Keratinocyte (primary cell): Measurements from ENCODE around the gene SMARCA2. TPM values are rescaled to one million over a fixed set of nuclear protein-coding genes. Genes with fewer than 3 reads are reported as not detected.

Source experiments
- DNase-seq: peaks from one replicate; pipeline ENCODE4 v3.0.0-alpha.2; 2011; ENCODE audit warnings: low read depth, missing footprints, low spot score
- FAIRE-seq: peaks from 2 replicates; lab custom pipeline; 2011; peaks lifted over from hg19 to GRCh38; lab: Jason Lieb, UNC
- H2AFZ ChIP-seq: 2 replicates; pipeline ENCODE4 v1.6.0; 2012; ENCODE audit warnings: low read length, control low read depth, inconsistent platforms; ENCODE audit not compliant: control insufficient read depth
- H3K27ac ChIP-seq: 2 replicates; pipeline ENCODE4 v1.5.1; 2011; ENCODE audit warnings: low read length; ENCODE audit not compliant: control insufficient read depth, insufficient read depth
- H3K27me3 ChIP-seq: 3 replicates; pipeline ENCODE4 v1.6.0; 2011; ENCODE audit warnings: low read length; ENCODE audit not compliant: control insufficient read depth, insufficient read depth; ENCODE audit errors: extremely low read depth
- H3K36me3 ChIP-seq, 2 experiments: 2 replicates in 1 of 2; 3 replicates in 1 of 2; pipeline ENCODE4 v1.5.1; 2011; ENCODE audit warnings: low read length in 2 of 2, mild to moderate bottlenecking in 1 of 2; ENCODE audit not compliant: control insufficient read depth in 2 of 2, insufficient read depth in 2 of 2; ENCODE audit errors: extremely low read depth in 1 of 2
- H3K4me1 ChIP-seq: 3 replicates; pipeline ENCODE4 v1.5.1; 2011; ENCODE audit warnings: low read length; ENCODE audit not compliant: control insufficient read depth, insufficient read depth; ENCODE audit errors: extremely low read depth
- H3K4me2 ChIP-seq: 3 replicates; pipeline ENCODE4 v1.6.0; 2011; ENCODE audit warnings: low read depth, low read length; ENCODE audit not compliant: control insufficient read depth, insufficient read depth; ENCODE audit errors: extremely low read depth
- H3K4me3 ChIP-seq, 3 experiments: fragments of 200-600 bp in 1 of 3; sonication (generic) in 1 of 3; 2 replicates in 2 of 3; 3 replicates in 1 of 3; pipeline ENCODE4 v1.5.1; 2011 to 2016; ENCODE audit warnings: low read length in 3 of 3, mild to moderate bottlenecking in 3 of 3, control low read depth in 2 of 3, inconsistent platforms in 1 of 3, low read depth in 1 of 3, mixed read lengths in 1 of 3, mixed run types in 1 of 3, moderate library complexity in 1 of 3; ENCODE audit not compliant: control insufficient read depth in 2 of 3, insufficient read depth in 2 of 3; ENCODE audit errors: extremely low read depth in 1 of 3
- H3K79me2 ChIP-seq: 2 replicates; pipeline ENCODE4 v1.6.0; 2012; ENCODE audit warnings: low read length; ENCODE audit not compliant: control insufficient read depth, insufficient read depth
- H3K9ac ChIP-seq: 3 replicates; pipeline ENCODE4 v1.6.0; 2011; ENCODE audit warnings: low read length; ENCODE audit not compliant: control insufficient read depth, insufficient read depth; ENCODE audit errors: extremely low read depth
- H3K9me1 ChIP-seq: 3 replicates; pipeline ENCODE4 v1.6.0; 2011; ENCODE audit warnings: low read length; ENCODE audit not compliant: control insufficient read depth, insufficient read depth; ENCODE audit errors: extremely low read depth
- H3K9me3 ChIP-seq: 2 replicates; pipeline ENCODE4 v1.5.1; 2012; ENCODE audit warnings: low read depth, low read length; ENCODE audit not compliant: control insufficient read depth
- H4K20me1 ChIP-seq: 3 replicates; pipeline ENCODE4 v1.6.0; 2011; ENCODE audit warnings: low read length; ENCODE audit not compliant: control insufficient read depth, insufficient read depth; ENCODE audit errors: extremely low read depth
- EZH2 ChIP-seq: IDR thresholded peaks from one replicate; pipeline ENCODE4 v1.6.1; 2012; ENCODE audit warnings: inconsistent platforms, mild to moderate bottlenecking, low read length, moderate library complexity
- dilution Hi-C: fragments of 300-500 bp; cut with MboI; formaldehyde crosslinking; loops from one replicate; pipeline ENCODE4 v1.7.0; 2020; ENCODE audit warnings: low sequenced_read_pairs; ENCODE audit not compliant: extremely low pct_ligation_motif_present
- polyA plus RNA-seq, 5 experiments: library from polyadenylated mRNA; depleted of rRNA in 3 of 5; stranded (reverse) in 3 of 5; stranded (forward) in 1 of 5; unstranded in 1 of 5; fragments of >200 nt; gene quantifications; 1 replicate in 1 of 5; 2 replicates in 3 of 5; 3 replicates in 1 of 5; pipeline versions ENCODE4 v1.2.1 to v1.2.3, GENCODE V29; 2011 to 2012; ENCODE audit warnings: missing spikeins in 2 of 5, low read depth in 1 of 5, low replicate concordance in 1 of 5
- TF ChIP-seq, protein P1 (sequence below), 3 experiments: IDR thresholded peaks in 1 of 3; conservative IDR thresholded peaks in 1 of 3; optimal IDR thresholded peaks in 1 of 3; 2 replicates in 2 of 3; 3 replicates in 1 of 3; pipeline versions ENCODE3 to v1.5.1; 2011; ENCODE audit warnings: low read length in 3 of 3, mild to moderate bottlenecking in 3 of 3, moderate library complexity in 2 of 3, control low read depth in 1 of 3, inconsistent platforms in 1 of 3; ENCODE audit not compliant: insufficient read depth in 2 of 3; ENCODE audit errors: extremely low read depth in 1 of 3

SMARCA2 gene
- polyA plus RNA-seq, 1 donor (not counting 4 experiments of a cell fraction or from before 2014, with no cell fraction given): 39.0 TPM

DNA sequence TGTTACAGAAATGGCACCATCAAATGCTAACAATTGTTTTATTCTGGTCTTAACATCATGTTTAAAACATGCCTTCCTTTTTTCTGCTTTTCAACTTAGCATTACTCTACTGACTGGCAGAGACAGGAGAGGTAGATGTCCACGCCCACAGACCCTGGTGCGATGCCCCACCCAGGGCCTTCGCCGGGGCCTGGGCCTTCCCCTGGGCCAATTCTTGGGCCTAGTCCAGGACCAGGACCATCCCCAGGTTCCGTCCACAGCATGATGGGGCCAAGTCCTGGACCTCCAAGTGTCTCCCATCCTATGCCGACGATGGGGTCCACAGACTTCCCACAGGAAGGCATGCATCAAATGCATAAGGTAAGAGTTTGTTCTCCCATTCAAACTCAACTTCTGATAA is 13.7 kb downstream of the SMARCA2 start:
- H3K9ac ChIP-seq: no peak overlapping the region
- H4K20me1 ChIP-seq: no peaks in the 10 kb centered on the region
- H3K4me3 ChIP-seq: no peak overlapping the region
- no peaks in the 10 kb centered on the region for H3K27me3 ChIP-seq
- dilution Hi-C loops: no loop called here
- peaks cover 22% of the 10 kb centered on the region for H3K79me2 ChIP-seq
- H3K9me3 ChIP-seq: no peaks in the 10 kb centered on the region
- no peak overlapping the region for H3K27ac ChIP-seq
- no peak for DNase-seq
- no peak overlapping the region for H2AFZ ChIP-seq
- peaks cover 0 to 4% of the 10 kb centered on the region in 2 experiments for H3K36me3 ChIP-seq
- H3K4me1 ChIP-seq: no peaks in the 10 kb centered on the region
- no peak for FAIRE-seq
- no peak overlapping the region for H3K4me2 ChIP-seq
- TF ChIP-seq EZH2: no peak
- TF ChIP-seq, protein P1, sequence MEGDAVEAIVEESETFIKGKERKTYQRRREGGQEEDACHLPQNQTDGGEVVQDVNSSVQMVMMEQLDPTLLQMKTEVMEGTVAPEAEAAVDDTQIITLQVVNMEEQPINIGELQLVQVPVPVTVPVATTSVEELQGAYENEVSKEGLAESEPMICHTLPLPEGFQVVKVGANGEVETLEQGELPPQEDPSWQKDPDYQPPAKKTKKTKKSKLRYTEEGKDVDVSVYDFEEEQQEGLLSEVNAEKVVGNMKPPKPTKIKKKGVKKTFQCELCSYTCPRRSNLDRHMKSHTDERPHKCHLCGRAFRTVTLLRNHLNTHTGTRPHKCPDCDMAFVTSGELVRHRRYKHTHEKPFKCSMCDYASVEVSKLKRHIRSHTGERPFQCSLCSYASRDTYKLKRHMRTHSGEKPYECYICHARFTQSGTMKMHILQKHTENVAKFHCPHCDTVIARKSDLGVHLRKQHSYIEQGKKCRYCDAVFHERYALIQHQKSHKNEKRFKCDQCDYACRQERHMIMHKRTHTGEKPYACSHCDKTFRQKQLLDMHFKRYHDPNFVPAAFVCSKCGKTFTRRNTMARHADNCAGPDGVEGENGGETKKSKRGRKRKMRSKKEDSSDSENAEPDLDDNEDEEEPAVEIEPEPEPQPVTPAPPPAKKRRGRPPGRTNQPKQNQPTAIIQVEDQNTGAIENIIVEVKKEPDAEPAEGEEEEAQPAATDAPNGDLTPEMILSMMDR (optimal IDR thresholded peaks at IDR 0.05 in 1 of 3, IDR thresholded peaks at IDR 0.05 in 1 of 3, conservative IDR thresholded peaks at IDR 0.05 in 1 of 3; ENCODE audit: extremely low read depth in 1 of 3, insufficient read depth in 2 of 3, low read length in 3 of 3): no peak
- no peaks in the 10 kb centered on the region for H3K9me1 ChIP-seq

DNA sequence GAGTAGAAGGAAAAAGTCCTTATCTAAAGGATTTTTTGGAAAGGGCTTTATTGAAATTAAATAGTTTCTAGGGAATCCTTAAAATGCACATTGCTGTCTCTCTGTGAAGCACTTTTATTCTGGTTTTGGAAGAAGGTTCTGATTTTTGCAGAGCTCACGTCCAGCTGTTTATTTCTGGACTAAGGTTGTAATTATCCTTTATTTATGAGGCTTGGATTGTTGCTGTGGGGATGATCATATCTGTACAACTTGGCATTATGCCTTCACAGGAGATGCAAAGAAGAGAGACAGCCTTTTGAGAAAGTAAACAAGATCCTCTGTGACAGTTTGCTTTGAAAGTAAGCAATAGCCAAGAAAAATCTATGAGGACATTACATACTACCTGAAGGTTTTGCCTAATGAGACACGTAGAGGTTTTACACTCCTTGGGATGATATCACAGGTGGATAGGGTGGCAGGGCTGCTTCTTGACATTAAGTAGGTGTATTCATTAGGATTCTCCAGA is 14.6 kb downstream of the SMARCA2 start:
- H3K9ac ChIP-seq: no peak overlapping the region
- H3K9me1 ChIP-seq: no peaks in the 10 kb centered on the region
- H3K27me3 ChIP-seq: no peaks in the 10 kb centered on the region
- H3K4me3 ChIP-seq: no peak overlapping the region
- no peak for FAIRE-seq
- H3K9me3 ChIP-seq: no peaks in the 10 kb centered on the region
- no peaks in the 10 kb centered on the region for H3K4me1 ChIP-seq
- dilution Hi-C loops: no loop called here
- DNase-seq: no peak
- peaks cover 0 to 4% of the 10 kb centered on the region in 2 experiments for H3K36me3 ChIP-seq
- TF ChIP-seq, protein P1 (optimal IDR thresholded peaks at IDR 0.05 in 1 of 3, IDR thresholded peaks at IDR 0.05 in 1 of 3, conservative IDR thresholded peaks at IDR 0.05 in 1 of 3; ENCODE audit: extremely low read depth in 1 of 3, insufficient read depth in 2 of 3, low read length in 3 of 3): no peak
- no peak for TF ChIP-seq EZH2
- no peak overlapping the region for H3K4me2 ChIP-seq
- no peak overlapping the region for H3K27ac ChIP-seq
- H3K79me2 ChIP-seq: peaks cover 21% of the 10 kb centered on the region
- no peak overlapping the region for H2AFZ ChIP-seq
- no peaks in the 10 kb centered on the region for H4K20me1 ChIP-seq
